Liver (tissue), 9 donors: Measurements from ENCODE around the gene THAP4. TPM values are rescaled to one million over a fixed set of nuclear protein-coding genes. Genes with fewer than 3 reads are reported as not detected.

Experiments
- DNase-seq: peaks from one replicate; pipeline ENCODE4 v3.0.0-alpha.2; 2017; ENCODE audit warnings: low spot score
- H3K27ac ChIP-seq, 2 donors: one replicate each; pipeline ENCODE4 v1.7.0; 2013; ENCODE audit warnings: inconsistent platforms in 2 of 2, low read length in 2 of 2, control low read depth in 1 of 2, low read depth in 1 of 2, mild to moderate bottlenecking in 1 of 2
- H3K27me3 ChIP-seq, 4 donors: one replicate each; pipeline versions ENCODE4 v1.6.1 to v1.7.0; 2013; ENCODE audit warnings: low read length in 3 of 4, inconsistent platforms in 1 of 4, mild to moderate bottlenecking in 1 of 4, moderate library complexity in 1 of 4; ENCODE audit not compliant: control insufficient read depth in 4 of 4, insufficient read depth in 4 of 4
- H3K36me3 ChIP-seq, 4 donors: one replicate each; pipeline versions ENCODE4 v1.6.1 to v1.7.0; 2013; ENCODE audit warnings: low read length in 3 of 4, mild to moderate bottlenecking in 3 of 4, low read depth in 1 of 4, moderate library complexity in 1 of 4; ENCODE audit not compliant: control insufficient read depth in 4 of 4, insufficient read depth in 3 of 4
- H3K4me1 ChIP-seq, 4 donors: one replicate each; pipeline versions ENCODE4 v1.6.1 to v1.7.0; 2013; ENCODE audit warnings: low read length in 3 of 4, mild to moderate bottlenecking in 3 of 4, moderate library complexity in 1 of 4; ENCODE audit not compliant: control insufficient read depth in 4 of 4, insufficient read depth in 4 of 4
- H3K4me3 ChIP-seq, 3 donors: one replicate each; pipeline versions ENCODE4 v1.6.1 to v1.7.0; 2013; ENCODE audit warnings: low read length in 3 of 3, control low read depth in 1 of 3, low read depth in 1 of 3, mild to moderate bottlenecking in 1 of 3
- H3K9ac ChIP-seq, 2 donors: one replicate each; pipeline ENCODE4 v1.7.0; 2013; ENCODE audit warnings: low read length in 2 of 2, mild to moderate bottlenecking in 2 of 2, moderate library complexity in 2 of 2, control low read depth in 1 of 2, low read depth in 1 of 2
- H3K9me3 ChIP-seq, 4 donors: one replicate each; pipeline versions ENCODE4 v1.6.1 to v1.7.0; 2013; ENCODE audit warnings: low read length in 3 of 4; ENCODE audit not compliant: control insufficient read depth in 4 of 4
- EGR1 ChIP-seq, 2 donors: IDR thresholded peaks; 2 replicates each; pipeline ENCODE4 v1.6.1; 2016 to 2018; ENCODE audit warnings: antibody characterized with exemption in 2 of 2, low read depth in 2 of 2
- FOXA1 ChIP-seq: IDR thresholded peaks from 2 replicates; pipeline ENCODE4 v1.6.1; 2016; ENCODE audit warnings: antibody characterized with exemption
- FOXA2 ChIP-seq: IDR thresholded peaks from 2 replicates; pipeline ENCODE4 v1.6.1; 2016; ENCODE audit warnings: antibody characterized with exemption
- HNF4G ChIP-seq: IDR thresholded peaks from 2 replicates; pipeline ENCODE4 v1.6.1; 2016; ENCODE audit warnings: antibody characterized with exemption
- JUND ChIP-seq, 2 donors: IDR thresholded peaks; 2 replicates each; pipeline ENCODE4 v1.6.1; 2016; ENCODE audit warnings: antibody characterized with exemption in 2 of 2
- NR2F2 ChIP-seq: IDR thresholded peaks from 2 replicates; pipeline ENCODE4 v1.6.1; 2016; ENCODE audit warnings: antibody characterized with exemption
- RAD21 ChIP-seq, 2 donors: IDR thresholded peaks; 2 replicates each; pipeline ENCODE4 v1.6.1; 2016; ENCODE audit warnings: antibody characterized with exemption in 2 of 2, mild to moderate bottlenecking in 2 of 2
- SP1 ChIP-seq: IDR thresholded peaks from 2 replicates; pipeline ENCODE4 v1.6.1; 2018; ENCODE audit warnings: antibody characterized with exemption, mild to moderate bottlenecking
- TAF1 ChIP-seq: conservative IDR thresholded peaks from 2 replicates; pipeline ENCODE4 v1.6.1; 2016; ENCODE audit warnings: antibody characterized with exemption, mild to moderate bottlenecking
- YY1 ChIP-seq: IDR thresholded peaks from 2 replicates; pipeline ENCODE4 v1.6.1; 2016; ENCODE audit warnings: antibody characterized with exemption, mild to moderate bottlenecking
- WGBS: extraction: QIAGEN DNeasy Blood & Tissue Kit; methylation state at CpG from one replicate; pipeline ENCODE4 v1.1.7; 2013; 5-methylcytosine and 5-hydroxymethylcytosine counted together
- polyA plus RNA-seq, 2 donors: library from polyadenylated mRNA; stranded (reverse) in 1 of 2; unstranded in 1 of 2; fragments of 200-250 nt in 1 of 2; fragments of >200 nt in 1 of 2; fragmentation: Nextera tagmentation in 1 of 2; extraction: Ambion mirVana in 1 of 2; gene quantifications; one replicate each; pipeline versions ENCODE4 v1.2.1 to v1.2.3, GENCODE V29; 2013 to 2015
- total RNA-seq, 2 donors: library from RNA; depleted of rRNA; stranded (reverse); fragments of >200 nt; gene quantifications; one replicate each; pipeline ENCODE4 v1.2.3, GENCODE V29; 2014
- TF ChIP-seq, protein P1 (sequence below): fragments of 150-350 bp; IDR thresholded peaks from 2 replicates; pipeline ENCODE4 v1.5.1; 2017; ENCODE audit warnings: improper control_type of control experiment, low read depth, low read length; ENCODE audit not compliant: missing input control
- TF ChIP-seq, protein P2 (sequence below): IDR thresholded peaks from 2 replicates; pipeline ENCODE4 v1.6.1; 2016; ENCODE audit warnings: antibody characterized with exemption
- TF ChIP-seq, protein P3 (sequence below): IDR thresholded peaks from 2 replicates; pipeline ENCODE4 v1.6.1; 2016; ENCODE audit warnings: antibody characterized with exemption
- donor health status: healthy.
- donor health status: healthy.
- donor health status: healthy.
- donor health status: healthy.
- donor health status: healthy.

The THAP4 gene
- total and polyA plus RNA-seq, 4 donors = 16.8 to 33.1 (median 22.7) TPM

DNA sequence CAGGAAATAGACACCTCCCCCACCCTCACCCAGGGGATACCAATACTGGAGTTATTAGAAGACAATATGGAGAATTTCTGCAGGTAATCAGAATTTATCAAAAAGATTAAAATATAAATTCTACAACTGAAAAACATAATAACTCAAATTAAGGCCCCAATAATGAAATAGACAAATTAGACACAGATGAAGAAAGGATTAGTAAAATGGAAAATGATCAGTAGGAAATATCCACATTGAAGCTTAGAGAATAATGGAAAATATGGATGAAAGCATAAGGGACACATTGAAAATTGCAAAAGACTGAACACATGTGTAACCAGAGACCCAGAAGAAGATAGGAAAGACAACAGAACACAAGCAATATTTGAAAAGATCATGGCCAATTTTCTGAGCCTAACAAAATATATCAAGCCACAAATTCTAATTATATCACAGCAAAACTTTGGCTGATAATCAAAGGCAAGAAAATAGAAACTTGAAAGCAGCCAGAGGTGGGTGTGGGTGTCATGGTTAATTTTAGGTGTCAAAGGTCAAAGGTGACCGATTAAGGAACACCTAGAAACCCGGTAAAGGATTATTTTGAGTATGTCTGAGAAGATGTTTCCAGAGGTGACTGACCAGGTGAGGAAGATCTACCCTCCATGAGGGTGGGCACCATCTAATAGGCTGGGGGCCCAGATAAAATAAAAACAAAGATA lies 50.2 kb downstream of the THAP4 start (continued):
- TF ChIP-seq YY1 = no peak
- TF ChIP-seq RAD21 (IDR thresholded peaks at IDR 0.05) = no peak
- TF ChIP-seq FOXA2 = no peak
- TF ChIP-seq EGR1 (IDR thresholded peaks at IDR 0.05; ENCODE audit: low read depth in 2 of 2) = no peak
- TF ChIP-seq HNF4G = no peak
- TF ChIP-seq, protein P1, sequence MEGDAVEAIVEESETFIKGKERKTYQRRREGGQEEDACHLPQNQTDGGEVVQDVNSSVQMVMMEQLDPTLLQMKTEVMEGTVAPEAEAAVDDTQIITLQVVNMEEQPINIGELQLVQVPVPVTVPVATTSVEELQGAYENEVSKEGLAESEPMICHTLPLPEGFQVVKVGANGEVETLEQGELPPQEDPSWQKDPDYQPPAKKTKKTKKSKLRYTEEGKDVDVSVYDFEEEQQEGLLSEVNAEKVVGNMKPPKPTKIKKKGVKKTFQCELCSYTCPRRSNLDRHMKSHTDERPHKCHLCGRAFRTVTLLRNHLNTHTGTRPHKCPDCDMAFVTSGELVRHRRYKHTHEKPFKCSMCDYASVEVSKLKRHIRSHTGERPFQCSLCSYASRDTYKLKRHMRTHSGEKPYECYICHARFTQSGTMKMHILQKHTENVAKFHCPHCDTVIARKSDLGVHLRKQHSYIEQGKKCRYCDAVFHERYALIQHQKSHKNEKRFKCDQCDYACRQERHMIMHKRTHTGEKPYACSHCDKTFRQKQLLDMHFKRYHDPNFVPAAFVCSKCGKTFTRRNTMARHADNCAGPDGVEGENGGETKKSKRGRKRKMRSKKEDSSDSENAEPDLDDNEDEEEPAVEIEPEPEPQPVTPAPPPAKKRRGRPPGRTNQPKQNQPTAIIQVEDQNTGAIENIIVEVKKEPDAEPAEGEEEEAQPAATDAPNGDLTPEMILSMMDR = no peak
- TF ChIP-seq TAF1 = no peak

DNA sequence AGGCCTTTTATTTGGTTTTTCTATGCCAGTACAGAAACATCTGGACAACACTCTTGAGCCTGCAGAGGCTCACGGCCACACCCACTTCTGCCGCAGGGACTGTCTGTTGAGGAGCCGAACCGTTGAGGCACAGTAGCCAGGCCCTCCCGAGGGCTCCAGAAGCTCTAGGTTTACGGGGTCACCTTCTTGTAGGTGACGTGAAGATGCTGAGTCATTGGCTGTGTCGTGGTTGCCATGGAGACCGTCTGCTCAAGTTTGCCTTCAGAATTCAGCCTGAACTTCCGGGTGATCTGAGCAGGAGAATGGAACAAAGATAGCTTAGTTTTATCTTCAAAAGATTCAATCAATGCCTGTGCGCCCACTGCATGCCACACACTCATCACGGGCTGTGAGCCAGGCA lies 52.5 kb downstream of the THAP4 start:
- Histone ChIP-seq H3K27me3 (no peaks in the 10 kb centered on the region), H3K9me3 (peaks cover 0 to 15% (median 2%) of the 10 kb centered on the region in 4 donors), H3K27ac (no peak overlapping the region), H3K4me3 (no peak overlapping the region), H3K9ac (no peak overlapping the region), H3K36me3 (peaks cover 7 to 24% (median 17%) of the 10 kb centered on the region in 4 donors), H3K4me1 (no peaks in the 10 kb centered on the region)
- TF ChIP-seq HNF4G (no peak), NR2F2 (no peak), JUND (IDR thresholded peaks at IDR 0.05) (no peak), FOXA1 (no peak), SP1 (no peak), YY1 (no peak)
- TF ChIP-seq, protein P2, sequence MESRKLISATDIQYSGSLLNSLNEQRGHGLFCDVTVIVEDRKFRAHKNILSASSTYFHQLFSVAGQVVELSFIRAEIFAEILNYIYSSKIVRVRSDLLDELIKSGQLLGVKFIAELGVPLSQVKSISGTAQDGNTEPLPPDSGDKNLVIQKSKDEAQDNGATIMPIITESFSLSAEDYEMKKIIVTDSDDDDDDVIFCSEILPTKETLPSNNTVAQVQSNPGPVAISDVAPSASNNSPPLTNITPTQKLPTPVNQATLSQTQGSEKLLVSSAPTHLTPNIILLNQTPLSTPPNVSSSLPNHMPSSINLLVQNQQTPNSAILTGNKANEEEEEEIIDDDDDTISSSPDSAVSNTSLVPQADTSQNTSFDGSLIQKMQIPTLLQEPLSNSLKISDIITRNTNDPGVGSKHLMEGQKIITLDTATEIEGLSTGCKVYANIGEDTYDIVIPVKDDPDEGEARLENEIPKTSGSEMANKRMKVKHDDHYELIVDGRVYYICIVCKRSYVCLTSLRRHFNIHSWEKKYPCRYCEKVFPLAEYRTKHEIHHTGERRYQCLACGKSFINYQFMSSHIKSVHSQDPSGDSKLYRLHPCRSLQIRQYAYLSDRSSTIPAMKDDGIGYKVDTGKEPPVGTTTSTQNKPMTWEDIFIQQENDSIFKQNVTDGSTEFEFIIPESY = no peak
- TF ChIP-seq, protein P3, sequence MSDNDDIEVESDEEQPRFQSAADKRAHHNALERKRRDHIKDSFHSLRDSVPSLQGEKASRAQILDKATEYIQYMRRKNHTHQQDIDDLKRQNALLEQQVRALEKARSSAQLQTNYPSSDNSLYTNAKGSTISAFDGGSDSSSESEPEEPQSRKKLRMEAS = no peak
- 97% methylated on average over 12 of the region's 12 CpGs for WGBS
- DNase-seq = no peak

DNA sequence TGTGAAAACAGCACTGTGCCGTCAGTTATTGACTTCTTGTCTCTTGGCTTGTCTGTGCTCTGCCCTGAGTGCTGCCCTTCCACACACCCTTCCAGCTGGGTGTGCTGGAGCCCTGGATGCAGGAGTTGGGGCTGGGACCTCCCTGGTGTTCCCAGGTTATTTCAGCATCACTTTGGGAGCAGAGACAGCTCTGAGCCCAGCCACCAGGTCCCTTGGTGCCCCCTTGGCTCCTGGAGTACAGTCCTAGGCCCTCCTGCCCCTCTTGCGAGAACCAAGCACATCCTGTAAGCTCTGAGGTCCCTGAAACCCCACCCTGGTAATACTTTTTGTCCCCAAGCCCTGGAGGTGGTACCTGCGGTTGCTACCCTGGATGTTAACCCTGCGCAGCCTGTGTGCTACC lies 54.2 kb downstream of the THAP4 start:
- H3K27ac ChIP-seq = no peak overlapping the region
- TF ChIP-seq YY1 (no peak), HNF4G (no peak), JUND (IDR thresholded peaks at IDR 0.05) (no peak), SP1 (no peak), FOXA2 (no peak)
- TF ChIP-seq, protein P2 = no peak
- TF ChIP-seq, protein P3 = no peak
- TF ChIP-seq, protein P1 = no peak
- WGBS = over 99% methylated on average over 4 of the region's 4 CpGs
- no peaks in the 10 kb centered on the region for H3K27me3 ChIP-seq
- peaks cover 0 to 15% (median 2%) of the 10 kb centered on the region in 4 donors for H3K9me3 ChIP-seq
- peaks cover 0 to 3% (median 0%) of the 10 kb centered on the region in 4 donors for H3K4me1 ChIP-seq
- peaks cover 7 to 24% (median 15%) of the 10 kb centered on the region in 4 donors for H3K36me3 ChIP-seq
- H3K4me3 ChIP-seq = no peak overlapping the region
- no peak for DNase-seq
- H3K9ac ChIP-seq = no peak overlapping the region
